Measurements from ENCODE around the gene BHMT. TPM values are rescaled to one million over a fixed set of nuclear protein-coding genes. Genes with fewer than 3 reads are reported as not detected.

Gene BHMT, protein sequence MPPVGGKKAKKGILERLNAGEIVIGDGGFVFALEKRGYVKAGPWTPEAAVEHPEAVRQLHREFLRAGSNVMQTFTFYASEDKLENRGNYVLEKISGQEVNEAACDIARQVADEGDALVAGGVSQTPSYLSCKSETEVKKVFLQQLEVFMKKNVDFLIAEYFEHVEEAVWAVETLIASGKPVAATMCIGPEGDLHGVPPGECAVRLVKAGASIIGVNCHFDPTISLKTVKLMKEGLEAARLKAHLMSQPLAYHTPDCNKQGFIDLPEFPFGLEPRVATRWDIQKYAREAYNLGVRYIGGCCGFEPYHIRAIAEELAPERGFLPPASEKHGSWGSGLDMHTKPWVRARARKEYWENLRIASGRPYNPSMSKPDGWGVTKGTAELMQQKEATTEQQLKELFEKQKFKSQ
- not detected in 2 replicates for total RNA-seq

DNA sequence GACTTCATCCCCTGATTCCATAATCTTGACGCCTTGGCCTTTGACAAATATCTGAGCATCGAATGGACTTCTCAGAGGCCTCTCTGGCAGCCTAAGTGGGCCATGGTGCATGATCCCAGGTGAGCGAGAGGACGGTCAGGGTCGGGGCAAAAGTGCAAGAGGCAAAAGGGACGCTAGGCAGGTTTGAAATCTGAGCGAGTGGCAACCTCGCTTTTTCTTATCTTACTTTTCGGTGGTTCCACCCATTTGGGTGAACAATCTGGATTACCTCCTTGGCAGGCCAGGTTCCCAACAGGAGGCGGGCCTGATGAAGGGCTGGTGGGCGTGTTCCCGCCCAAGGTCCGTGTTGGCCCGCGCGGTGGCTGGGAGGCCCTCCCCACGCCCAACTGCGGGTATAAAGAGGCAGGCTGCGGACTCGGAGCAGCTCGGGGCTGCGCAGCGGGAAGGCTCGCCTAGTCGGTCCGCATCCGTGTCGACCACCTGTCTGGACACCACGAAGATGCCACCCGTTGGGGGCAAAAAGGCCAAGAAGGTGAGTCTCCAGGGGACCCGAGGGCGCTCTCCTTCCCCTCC lies at the start of gene BHMT:
Gene BHMT (plus strand): TSS at position 423 of the 573 bp plus-strand sequence. CDS start 77 bp downstream, at position 500.

DNA sequence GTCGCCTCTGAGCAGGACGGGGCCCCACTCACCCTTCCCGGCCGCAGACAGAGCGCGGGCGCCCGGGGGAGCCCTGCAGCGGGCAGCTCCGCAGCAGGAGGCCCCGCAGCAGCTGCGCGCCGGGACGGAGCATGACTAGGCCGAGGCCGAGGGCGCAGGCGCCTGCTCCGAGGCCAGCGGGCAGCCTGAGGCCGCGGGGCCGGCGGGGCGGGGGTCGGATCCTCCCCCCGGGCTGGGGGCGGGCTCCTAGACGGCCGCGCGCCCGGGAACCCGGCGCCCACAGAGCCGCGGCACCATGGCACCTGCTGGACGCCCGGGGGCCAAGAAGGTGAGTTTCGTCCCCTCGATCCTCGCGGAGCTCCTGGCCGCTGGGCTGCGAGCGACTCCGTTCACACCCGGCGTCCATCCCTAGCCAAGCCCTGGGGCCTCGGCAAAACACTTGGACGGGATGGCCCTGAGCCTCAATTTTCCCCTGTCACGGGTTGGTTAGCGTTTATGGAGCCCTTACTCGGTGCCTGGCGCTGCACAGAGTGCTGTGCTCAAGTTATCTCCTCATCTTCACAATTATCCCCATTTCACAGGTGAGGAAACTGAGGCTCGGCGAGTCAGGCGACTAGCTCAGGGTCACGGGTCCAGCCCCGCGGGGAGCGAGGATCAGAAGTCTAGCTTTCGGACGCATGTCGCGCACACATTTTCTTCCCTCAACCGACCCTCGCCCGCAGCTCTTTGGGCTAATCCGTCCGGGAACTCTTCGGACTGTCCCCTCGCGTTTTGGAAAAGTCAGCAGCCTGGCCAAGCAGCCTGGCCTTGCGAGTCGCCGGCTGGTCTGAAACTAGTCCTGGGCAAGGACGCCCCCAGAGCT lies 41.9 kb upstream of the BHMT start, which contains the start of the genes BHMT2 and DMGDH:
Gene BHMT2 (plus strand): TSS at position 280 of the 862 bp plus-strand sequence. CDS start 16 bp downstream, at position 296.
Gene DMGDH (minus strand): TSS at position 187 of the 862 bp plus-strand sequence. CDS start 54 bp downstream, at position 133.

Other genes starting within 250 kb of the BHMT start
- 8.2 and 8.8 TPM in 2 replicates for gene ARSB, start 126.5 kb upstream of the BHMT start, total RNA-seq
- gene DMGDH, start 42.1 kb upstream of the BHMT start, total RNA-seq, result 1.6 and 5.1 TPM in 2 replicates
- 4.4 and 4.6 TPM in 2 replicates for gene BHMT2, start 42.0 kb upstream of the BHMT start, total RNA-seq
- gene JMY, start 124.3 kb downstream of the BHMT start, total RNA-seq, result 10.9 and 11.5 TPM in 2 replicates